HG03520 (cell line): ENCODE measurements around the gene FAM114A1.

Source experiments
- ATAC-seq: cut with Tn5 transposase; IDR thresholded peaks from one replicate; pipeline ENCODE4 v1.9.1; 2021; ENCODE audit warnings: mild to moderate bottlenecking, moderate library complexity; ENCODE audit not compliant: unreplicated experiment

Gene FAM114A1

DNA sequence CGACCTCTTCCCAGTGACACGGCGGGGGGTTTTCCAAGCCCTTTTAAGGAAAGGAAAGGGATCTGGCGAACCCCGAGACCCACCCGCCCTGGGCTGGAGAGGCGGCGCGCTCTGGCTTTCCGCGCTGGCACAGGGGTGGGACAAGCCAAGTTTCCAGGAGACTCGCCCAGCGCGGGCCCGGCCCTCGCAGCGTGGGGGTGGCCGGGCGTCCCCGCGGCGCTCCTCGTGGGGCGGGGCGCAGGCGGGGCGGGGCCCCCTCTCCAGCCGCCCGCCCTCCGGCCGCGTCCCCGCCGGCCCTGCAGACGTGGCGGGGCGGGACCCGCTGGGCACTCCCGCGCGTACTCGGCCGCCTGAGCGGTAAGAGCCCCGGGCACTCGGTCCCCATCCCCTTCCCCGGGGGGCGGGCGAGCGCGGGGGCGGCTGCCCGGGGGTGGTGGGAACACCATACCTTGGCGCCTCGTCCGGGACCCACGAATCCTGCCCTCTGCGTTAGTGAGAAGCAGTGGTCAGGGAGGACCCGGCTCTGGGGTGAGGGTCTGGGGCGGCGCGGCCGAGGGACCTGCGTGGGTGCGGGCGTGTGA lies at the start of gene FAM114A1:
FAM114A1 (plus strand) TSS at position 329 of the 581 bp plus-strand sequence. CDS start 10,273 bp downstream, outside the sequence.
- ATAC-seq = peak; percentile 86

DNA sequence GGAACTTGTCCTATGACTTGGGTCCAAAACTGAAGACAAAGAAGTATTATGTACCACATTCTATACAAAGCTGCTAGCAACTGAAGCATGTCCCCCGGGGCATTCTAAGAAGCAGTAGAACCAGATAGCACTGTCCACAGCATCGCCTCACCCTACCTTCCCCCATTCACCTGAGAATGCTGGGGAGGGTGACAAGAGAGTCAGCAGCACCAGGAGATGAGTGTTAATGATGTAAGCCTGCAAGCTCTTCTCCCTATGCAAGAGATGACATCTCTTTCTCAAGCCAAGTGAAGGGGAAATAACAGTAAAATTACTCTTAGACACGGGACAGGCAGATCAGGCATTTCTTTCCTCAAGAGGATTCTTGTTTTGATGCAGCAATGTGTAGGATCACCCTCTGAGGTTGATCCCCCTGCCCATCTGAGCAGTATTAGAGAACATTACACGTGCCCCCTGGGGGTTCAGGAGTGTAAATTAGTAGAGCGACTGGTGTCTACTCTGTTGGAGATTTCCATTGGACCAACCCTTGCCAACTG lies 49.1 kb upstream of the FAM114A1 start:
- ATAC-seq = no peak

DNA sequence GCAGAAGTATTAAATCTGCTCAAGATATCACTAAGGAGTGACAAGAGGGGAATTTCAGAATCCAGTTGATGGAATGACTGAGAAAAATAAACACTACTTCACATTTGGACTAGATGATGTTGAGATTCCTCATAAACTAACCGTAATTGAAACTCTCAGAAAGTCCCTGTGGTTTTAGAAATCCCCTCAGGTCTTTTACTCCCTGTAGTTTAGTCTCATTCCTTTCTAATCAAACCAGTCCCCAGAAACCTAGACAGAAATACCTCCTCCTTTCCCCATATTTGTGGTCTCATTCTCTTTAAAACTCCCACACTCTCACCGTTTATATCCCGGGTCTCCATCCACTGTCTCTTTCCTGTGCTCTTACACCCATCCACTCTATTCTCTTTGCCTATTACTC lies 48.0 kb upstream of the FAM114A1 start:
- no peak for ATAC-seq

DNA sequence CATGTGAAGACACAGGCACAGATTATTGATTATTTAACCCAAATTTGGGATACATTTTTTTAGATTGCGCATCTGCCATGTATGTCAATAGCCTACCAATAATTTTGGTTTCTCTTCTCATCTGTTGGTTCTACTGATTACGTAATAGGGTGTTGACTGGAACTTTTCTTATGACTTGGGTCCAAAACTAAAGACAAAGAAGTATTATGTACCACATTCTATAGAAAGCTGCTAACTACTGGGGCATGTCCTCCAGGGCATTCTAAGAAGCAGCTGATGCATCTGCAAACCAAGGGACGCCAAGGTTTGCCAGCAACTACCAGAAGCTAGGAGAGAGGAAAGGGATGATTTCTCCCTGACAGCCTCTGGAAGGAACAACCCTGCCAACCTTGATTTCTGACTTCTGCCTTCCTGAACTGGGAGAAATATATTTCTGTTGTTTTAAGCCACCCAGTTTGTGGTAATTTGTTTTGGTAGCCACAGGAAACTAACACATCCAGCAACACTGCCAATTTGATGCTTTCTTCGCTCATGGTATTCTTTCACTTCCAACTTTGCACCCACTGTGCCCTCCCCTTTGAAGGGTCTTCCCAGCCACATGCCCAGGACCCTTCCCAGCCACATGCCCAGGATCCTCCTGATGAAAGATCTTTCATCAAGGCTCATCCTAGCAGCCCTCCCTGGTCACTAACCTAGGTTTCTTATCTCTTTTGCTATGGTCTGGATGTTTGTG lies 47.1 kb upstream of the FAM114A1 start:
- ATAC-seq = no peak

DNA sequence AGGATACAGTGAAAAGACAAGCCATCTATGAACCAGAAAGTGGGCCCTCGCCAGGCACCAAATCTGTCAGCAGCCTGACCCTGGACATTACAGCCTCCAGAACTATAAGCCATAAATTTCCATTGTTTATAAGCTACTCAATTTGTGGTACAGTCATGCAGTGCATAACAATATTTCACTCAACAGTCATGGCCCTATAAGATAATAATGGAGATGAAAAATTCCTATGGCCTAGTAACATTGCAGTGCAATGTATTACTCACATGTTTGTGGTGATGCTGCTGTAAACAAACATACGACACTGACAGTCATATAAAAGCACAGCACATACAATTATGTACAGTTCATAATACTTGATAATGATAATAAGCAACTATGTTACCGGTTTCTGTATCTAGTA lies 45.9 kb upstream of the FAM114A1 start:
- no peak for ATAC-seq

DNA sequence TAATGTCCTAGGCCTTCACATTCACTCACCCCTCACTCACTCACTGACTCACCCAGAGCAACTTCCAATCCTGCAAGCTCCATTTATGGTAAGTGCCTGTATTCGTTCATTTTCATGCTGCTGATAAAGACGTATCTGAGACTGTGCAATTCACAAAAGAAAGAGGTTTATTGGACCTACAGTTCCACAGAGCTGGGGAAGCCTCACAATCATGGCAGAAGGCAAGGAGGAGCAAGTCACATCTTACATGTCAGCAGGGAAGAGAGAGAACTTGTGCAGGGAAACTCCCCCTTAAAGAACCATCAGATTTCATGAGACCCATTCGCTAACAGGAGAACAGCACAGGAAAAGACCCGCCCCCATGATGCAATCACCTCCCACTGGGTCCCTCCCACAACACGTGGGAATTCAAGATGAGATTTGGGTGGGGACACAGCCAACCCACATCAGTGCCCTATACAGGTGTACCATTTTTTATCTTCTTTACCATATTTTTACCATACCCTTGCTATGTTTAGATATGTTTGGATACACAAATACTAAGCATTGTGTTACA lies 44.8 kb upstream of the FAM114A1 start:
- no peak for ATAC-seq

DNA sequence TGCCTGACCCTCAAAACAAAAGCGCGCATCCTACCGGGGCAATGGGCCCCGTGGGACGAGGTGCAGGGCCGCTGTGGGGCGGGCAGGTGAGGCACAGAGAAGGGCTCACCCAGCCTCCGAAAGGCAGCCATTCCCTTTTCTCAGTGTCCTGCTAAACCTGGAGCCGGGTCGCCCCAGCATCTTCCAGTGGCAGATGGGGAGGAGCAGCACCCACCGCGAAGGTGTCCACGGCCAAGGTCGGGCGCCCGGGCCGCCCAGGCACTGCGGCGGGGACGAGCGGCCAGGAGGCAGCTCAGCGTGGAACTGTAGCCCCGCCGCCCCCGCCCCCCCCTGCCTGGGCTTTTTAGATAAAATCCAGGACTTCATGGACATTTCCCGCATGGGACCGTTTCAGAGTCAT lies 43.8 kb upstream of the FAM114A1 start:
- no peak for ATAC-seq

DNA sequence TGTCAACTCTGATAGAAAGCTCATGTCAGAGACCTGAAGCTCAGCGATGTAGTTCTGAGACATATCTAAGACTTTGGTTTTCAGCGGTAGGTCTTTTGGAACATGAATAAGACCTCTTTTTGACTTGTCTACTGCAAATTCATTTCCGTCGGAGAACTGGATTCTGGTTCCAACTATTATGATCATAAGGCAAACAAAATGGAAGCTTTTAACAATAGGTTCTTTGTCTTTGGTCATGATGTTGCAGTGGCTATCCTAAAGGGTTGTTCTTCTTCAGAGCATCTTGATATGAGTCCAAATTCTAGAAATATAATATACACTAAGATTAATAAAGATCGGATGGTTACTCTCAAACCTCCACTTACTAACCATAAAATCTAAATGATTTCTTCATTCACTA lies 38.4 kb upstream of the FAM114A1 start:
- ATAC-seq = no peak

DNA sequence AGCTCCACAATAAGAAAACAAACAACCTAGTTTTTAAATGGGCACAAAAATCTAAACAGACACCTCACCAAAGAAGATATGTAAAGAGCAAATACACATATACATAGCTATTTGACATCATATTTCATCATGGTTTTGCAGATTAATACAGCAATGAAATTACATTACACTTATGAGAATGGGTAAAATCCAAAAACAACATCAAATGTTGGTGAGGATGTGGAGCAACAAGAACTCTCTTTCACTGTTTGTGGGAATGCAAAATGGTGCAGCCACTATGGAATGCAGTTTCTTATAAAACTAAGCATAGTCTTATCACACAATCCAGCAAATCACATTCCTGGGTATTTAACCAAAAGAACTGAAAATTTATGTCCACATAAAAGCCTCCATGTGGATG lies 36.0 kb upstream of the FAM114A1 start:
- no peak for ATAC-seq

DNA sequence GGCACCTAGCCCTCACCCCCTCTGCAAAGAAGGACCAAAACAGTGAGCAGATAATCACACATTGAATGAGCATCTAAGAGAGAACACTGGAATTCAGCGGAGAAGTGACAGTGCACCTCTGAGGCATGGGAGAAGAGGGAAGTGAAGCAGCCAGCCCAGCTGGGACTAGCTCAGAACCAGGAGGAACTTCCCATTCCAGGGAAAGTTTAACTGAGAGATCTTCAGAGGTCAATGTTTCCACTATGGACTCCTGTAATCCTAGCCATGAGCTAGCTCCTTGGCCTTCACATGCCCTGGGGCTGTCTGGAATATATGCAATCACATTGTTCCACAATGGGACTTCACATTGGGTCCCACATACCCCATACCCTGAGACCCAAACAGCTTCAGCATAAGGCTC lies 35.4 kb upstream of the FAM114A1 start:
- ATAC-seq = no peak

DNA sequence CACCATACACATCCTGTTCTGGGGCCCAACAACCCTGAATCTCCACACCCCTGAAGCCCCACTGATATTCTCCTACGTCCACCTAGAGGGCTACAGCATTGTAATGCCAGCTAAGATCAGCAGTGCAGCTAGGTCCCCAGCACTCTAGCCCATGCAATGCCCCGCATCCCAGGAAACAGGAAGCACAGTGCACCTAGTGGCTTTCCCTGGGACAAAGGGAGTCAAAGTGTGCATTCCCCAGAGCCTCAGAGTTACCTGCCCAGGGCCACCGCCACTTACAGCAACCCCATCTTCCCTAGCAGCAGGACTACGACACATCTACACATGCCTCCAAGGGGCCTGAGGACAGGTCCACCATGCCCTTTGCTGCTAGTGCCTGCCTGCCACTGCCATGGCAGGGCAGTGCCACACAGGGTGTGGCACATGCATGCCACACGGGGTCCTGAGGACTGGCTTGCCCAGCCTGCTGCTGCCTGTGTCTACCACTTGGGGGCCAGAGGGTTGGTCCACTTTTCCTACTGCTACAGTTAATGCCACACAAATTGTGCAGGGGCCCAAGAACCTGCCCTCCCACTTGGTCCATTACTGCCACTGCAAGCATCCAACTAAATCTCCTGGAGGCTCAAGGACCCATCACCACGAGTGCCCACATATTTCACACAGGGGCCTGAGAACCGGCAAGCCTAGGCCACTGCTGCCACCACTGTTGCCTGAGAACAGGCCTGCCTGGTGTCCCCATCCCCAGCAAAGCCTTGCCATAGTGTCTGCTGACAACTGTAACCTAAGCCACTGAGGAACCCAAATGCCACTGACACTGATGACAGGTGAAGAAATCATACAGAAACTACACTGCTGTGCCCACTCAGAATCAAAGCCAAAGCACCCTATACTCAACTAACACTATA lies 34.7 kb upstream of the FAM114A1 start:
- no peak for ATAC-seq

DNA sequence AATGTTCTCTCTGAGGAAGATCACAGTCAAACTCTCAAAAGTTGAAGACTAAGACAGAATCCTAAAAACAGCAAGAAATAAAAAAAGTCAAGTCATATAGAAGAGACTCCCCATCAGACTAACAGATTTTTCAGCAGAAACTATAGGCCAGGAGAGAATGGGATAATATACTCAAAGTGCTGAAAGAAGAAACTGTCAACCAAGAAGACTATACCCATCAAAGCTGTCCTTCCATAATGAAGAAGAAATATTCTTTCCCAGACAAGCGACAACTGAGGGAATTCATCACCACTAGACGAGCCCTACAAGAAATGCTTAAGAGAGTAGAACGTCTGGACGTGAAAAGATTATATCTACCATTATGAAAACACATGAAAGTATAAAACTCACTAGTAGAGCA lies 33.0 kb upstream of the FAM114A1 start:
- no peak for ATAC-seq

DNA sequence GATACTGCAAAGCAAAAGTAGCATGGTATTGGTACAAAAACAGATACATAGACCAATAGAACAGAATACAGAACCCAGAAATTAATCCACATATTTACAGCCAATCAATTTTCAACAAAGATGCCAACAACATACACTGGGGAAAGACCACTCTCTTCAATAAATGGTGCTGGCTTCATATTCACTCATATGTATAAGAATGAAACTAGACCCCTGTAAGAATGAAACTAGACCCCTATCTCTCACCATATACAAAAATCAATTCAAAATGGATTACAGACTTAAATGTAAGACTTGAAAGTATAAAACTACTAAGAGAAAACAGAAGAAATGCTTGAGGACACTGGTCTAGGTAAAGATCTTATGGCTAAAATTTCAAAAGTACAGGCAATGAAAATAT lies 30.3 kb upstream of the FAM114A1 start:
- ATAC-seq = no peak

DNA sequence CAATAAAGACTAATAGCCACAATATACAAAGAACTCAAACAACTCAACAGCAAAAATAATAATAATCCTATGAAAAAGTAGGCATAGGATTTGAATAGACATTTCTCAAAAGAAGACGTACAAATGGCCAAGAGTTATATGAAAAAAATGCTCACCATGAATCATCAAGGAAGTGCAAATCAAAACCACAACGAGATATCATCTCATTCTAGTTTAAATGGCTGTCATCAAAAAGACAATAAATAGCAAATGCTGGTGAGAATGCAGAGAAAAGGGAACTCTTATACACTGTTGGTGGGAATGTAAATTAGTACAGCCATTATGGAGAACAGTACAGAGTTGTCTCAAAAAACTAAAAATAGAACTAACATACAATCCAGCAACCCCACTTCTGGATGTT lies 29.8 kb upstream of the FAM114A1 start:
- no peak for ATAC-seq

DNA sequence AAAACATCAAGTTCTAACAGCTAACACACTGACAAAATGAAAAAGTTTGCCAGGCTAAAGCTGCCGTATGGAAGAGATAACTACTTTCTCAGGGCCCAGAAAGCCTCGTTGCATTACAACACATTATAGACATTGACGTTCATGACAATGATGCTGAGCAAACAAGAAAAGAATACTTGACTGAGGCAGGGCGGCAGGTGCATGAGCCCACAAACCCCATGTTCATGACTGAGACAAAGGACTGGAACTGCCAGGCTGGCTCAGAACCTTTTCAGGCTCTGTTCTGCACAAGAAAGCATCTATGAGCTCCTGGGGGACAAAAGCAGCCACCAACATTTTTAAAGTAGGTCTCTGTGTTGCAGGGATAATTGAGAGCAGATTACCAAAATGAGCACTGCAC lies 24.6 kb upstream of the FAM114A1 start:
- ATAC-seq = no peak

DNA sequence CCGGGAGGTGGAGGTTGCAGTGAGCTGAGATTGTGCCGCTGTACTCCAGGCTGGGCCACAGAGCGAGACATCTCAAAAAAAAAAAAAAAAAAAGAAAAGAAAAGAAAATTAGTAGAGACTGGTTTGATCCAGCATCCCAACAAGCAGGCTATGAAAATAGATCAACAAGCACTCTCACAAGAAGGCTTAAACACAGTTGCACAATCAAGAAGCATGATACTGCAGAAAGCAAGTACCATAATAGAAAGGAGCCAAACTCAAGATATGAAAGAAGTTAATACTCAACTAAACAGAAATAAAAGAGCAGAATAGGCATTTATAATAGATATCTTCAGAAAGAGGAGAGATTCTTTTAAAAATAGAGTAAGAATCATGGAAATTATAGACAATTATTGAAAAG lies 21.6 kb upstream of the FAM114A1 start:
- no peak for ATAC-seq

DNA sequence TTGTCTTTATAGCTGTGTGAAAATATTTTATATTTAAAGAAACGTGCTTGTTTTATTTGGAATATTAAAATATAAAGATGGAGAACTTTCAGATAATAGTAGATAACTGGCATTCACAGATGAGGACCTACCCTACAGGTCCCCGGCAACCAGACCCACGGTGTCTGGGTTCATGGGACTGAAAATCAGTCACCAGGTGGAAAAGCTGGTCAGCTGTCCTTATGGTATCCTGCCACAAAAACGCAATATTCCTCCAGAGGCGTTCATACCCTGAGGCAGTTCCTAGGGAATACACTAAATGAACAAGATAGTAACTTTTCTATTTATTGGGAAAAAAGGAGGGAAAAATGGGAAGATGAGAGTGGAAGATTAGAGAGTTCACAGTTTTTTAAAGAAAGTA lies 12.1 kb upstream of the FAM114A1 start:
- no peak for ATAC-seq

DNA sequence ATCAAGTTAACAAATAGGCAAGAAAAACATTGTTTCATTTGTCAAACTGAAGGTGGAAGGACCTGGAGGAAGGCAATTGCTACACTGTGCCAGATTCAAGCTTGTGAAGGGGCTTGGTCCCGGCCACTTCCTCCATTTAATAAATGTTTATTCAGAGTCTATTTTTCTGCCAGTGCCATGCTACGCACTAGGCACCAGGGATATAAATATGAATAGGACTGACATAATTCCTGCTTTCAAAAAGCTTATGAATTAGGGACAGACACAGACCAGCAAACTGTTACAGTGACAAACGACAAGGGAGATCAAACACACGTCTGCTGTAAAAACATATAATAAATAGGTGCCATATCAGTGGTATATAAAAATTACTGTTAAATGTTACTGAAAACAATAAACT lies 11.6 kb upstream of the FAM114A1 start:
- no peak for ATAC-seq

DNA sequence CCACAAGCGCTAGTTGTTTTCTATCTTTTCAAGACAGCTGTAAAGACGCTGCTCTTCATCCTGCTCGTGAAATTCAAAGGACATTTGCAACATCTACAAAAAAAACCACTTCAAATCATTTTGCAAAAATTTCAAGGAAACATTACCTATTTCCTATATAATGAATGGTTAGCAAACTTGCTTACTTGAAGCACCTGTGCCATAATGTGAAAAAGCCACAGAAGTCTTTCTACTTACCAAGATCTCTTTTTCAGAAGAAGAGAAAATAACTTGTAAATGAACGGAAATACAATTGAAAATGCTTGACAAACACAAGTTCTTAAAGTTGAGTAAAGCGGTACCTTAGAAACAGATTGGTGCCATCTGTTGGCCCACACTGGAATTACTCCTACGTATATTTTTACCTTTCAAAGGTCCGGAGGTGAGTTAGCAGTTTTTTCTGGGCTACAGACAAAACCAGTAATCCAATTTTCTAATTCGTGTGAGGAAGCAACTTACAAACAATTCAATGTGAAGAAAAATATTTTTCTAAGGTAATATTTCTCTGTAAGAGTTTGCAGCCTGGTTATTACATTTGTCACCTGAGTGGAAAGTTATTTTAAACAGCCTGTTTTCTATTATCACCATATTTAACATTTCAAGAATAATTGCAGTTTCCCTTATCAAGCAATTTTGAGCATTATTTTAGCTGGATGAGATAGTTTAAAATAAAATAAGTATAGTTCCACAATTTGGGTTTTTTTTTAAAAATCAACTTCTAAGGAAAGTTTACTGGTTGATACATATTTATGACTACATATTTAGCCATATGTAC lies 10.9 kb upstream of the FAM114A1 start, which contains the start of gene TLR6:
TLR6 (minus strand) TSS at position 294 of the 814 bp plus-strand sequence. CDS start 27,344 bp downstream, outside the sequence.
- peak; percentile 48 for ATAC-seq
